Measurements from ENCODE around the gene TMTC4. TPM values are rescaled to one million over a fixed set of nuclear protein-coding genes. Genes with fewer than 3 reads are reported as not detected.

Gene TMTC4
- total RNA-seq, 1 donor from 2014 or later: 25.8 TPM

- Histone ChIP-seq H3K36me3 (peaks cover 0 to under 1% of the 10 kb centered on the region in 2 donors), H3K27me3 (no peaks in the 10 kb centered on the region), H3K4me1 (peaks cover 5% of the 10 kb centered on the region), H3K27ac (no peak overlapping the region), H3K4me3 (no peak overlapping the region), H3K9me3 (no peaks in the 10 kb centered on the region)
- no peak for TF ChIP-seq CTCF (IDR thresholded peaks at IDR 0.05)
- no peak for TF ChIP-seq POLR2A (IDR thresholded peaks at IDR 0.05)
- TF ChIP-seq POLR2AphosphoS5 (IDR thresholded peaks at IDR 0.05; ENCODE audit: insufficient read depth in 1 of 2, low read depth in 1 of 2): no peak
- intact Hi-C loops (cut with DNase I): no loop called here
- no peak for DNase-seq (ENCODE audit: extremely low spot score in 2 of 2)
Observed at GRCh38 chr13:100600915-100601314, 73.7 kb downstream of the TMTC4 start.

GRCh38 chr13:100600461-100600860, 74.1 kb downstream of the TMTC4 start:
- H3K27me3 ChIP-seq: no peaks in the 10 kb centered on the region
- no peak for TF ChIP-seq CTCF (IDR thresholded peaks at IDR 0.05)
- TF ChIP-seq POLR2A (IDR thresholded peaks at IDR 0.05): no peak
- TF ChIP-seq POLR2AphosphoS5 (IDR thresholded peaks at IDR 0.05; ENCODE audit: insufficient read depth in 1 of 2, low read depth in 1 of 2): no peak

DNA sequence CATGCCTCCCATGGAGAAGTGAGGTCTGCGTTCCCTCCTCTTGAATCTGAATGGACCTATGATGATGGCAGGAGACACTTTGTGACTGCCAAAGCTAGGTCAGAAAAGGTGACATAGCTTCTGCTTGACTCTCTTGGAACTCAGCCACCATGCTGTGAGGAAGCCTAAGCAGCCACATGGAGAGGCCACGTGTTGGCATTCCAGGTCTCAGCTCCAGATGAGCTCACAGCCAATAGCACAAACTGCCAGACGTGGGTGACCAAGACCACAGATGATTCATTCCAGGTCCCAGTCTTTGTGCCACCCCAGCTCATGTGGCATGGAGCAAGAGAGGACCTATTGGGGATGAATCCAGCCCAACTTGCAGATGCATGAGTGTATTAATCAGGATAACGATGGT, 77.3 kb downstream of the TMTC4 start:
- DNase-seq (ENCODE audit: extremely low spot score in 2 of 2): no peak
- TF ChIP-seq POLR2AphosphoS5 (IDR thresholded peaks at IDR 0.05; ENCODE audit: insufficient read depth in 1 of 2, low read depth in 1 of 2) (no peak), CTCF (IDR thresholded peaks at IDR 0.05) (no peak), POLR2A (IDR thresholded peaks at IDR 0.05) (no peak)
- Histone ChIP-seq H3K9me3 (no peaks in the 10 kb centered on the region), H3K4me1 (no peaks in the 10 kb centered on the region), H3K27me3 (no peaks in the 10 kb centered on the region), H3K36me3 (no peaks in the 10 kb centered on the region), H3K4me3 (no peak overlapping the region), H3K27ac (no peak overlapping the region)
- intact Hi-C loops (cut with DNase I): no loop called here

More at GRCh38 chr13:100600461-100600860, 74.1 kb downstream of the TMTC4 start:
- no peak for DNase-seq (ENCODE audit: extremely low spot score in 2 of 2)
- no peak overlapping the region for H3K27ac ChIP-seq
- intact Hi-C loops (cut with DNase I): no loop called here
- H3K4me1 ChIP-seq: peaks cover 5% of the 10 kb centered on the region
- H3K36me3 ChIP-seq: no peaks in the 10 kb centered on the region
- H3K9me3 ChIP-seq: no peaks in the 10 kb centered on the region
- no peak overlapping the region for H3K4me3 ChIP-seq

- H3K27ac ChIP-seq: no peak overlapping the region
- intact Hi-C loops (cut with DNase I): no loop called here
- H3K36me3 ChIP-seq: no peaks in the 10 kb centered on the region
- TF ChIP-seq CTCF (IDR thresholded peaks at IDR 0.05) (no peak), POLR2A (IDR thresholded peaks at IDR 0.05) (no peak), POLR2AphosphoS5 (IDR thresholded peaks at IDR 0.05; ENCODE audit: insufficient read depth in 1 of 2, low read depth in 1 of 2) (no peak)
- no peaks in the 10 kb centered on the region for H3K4me1 ChIP-seq
- H3K9me3 ChIP-seq: no peaks in the 10 kb centered on the region
- no peaks in the 10 kb centered on the region for H3K27me3 ChIP-seq
- DNase-seq (ENCODE audit: extremely low spot score in 2 of 2): no peak
- no peak overlapping the region for H3K4me3 ChIP-seq
Observed at GRCh38 chr13:100596516-100596915, 78.1 kb downstream of the TMTC4 start.

GRCh38 chr13:100594731-100595130, 79.9 kb downstream of the TMTC4 start:
- no peaks in the 10 kb centered on the region for H3K4me1 ChIP-seq
- H3K36me3 ChIP-seq: no peaks in the 10 kb centered on the region
- H3K27me3 ChIP-seq: no peaks in the 10 kb centered on the region
- TF ChIP-seq POLR2A (IDR thresholded peaks at IDR 0.05) (no peak), POLR2AphosphoS5 (IDR thresholded peaks at IDR 0.05; ENCODE audit: insufficient read depth in 1 of 2, low read depth in 1 of 2) (no peak), CTCF (IDR thresholded peaks at IDR 0.05) (no peak)
- DNase-seq (ENCODE audit: extremely low spot score in 2 of 2): no peak
- H3K27ac ChIP-seq: no peak overlapping the region
- no peaks in the 10 kb centered on the region for H3K9me3 ChIP-seq
- H3K4me3 ChIP-seq: no peak overlapping the region
- intact Hi-C loops (cut with DNase I): no loop called here

All from vagina (tissue), 2 donors.